GM12878 (cell line): ENCODE data around the gene ZNF735. TPM values are rescaled to one million over a fixed set of nuclear protein-coding genes. Genes with fewer than 3 reads are reported as not detected.

Source experiments
- ATAC-seq: fragments of 200-7000 bp; cut with Tn5 transposase; 3 replicates; pipeline ENCODE4 v1.9.1; 2020; ENCODE audit warnings: mild to moderate bottlenecking, moderate library complexity
- BruUV-seq: library from RNA; stranded (reverse); fragments of 400-500 nt; replicated peaks from 2 replicates; lab custom pipeline; 2021; lab: Mats Ljungman, UMichigan
- CTCF ChIA-PET: fragments of 300-600 bp; sonication (Branson Sonifier 250); formaldehyde crosslinking; extraction: SDS; loops from one replicate; lab custom pipeline; 2021; ENCODE audit warnings: inconsistent platforms; lab: Yijun Ruan, JAX
- POLR2A ChIA-PET: fragments of 350-600 bp; formaldehyde crosslinking; extraction: SDS; loops from one replicate; lab custom pipeline; 2021; ENCODE audit warnings: inconsistent platforms; lab: Charles Lee
- RAD21 ChIA-PET: fragments of 300-600 bp; sonication (Branson Sonifier 250); formaldehyde crosslinking; loops from one replicate; lab custom pipeline; 2023; ENCODE audit warnings: antibody characterized with exemption; ENCODE audit not compliant: unreplicated experiment; lab: Charles Lee
- SMC1A ChIA-PET: fragments of 300-600 bp; sonication (Branson Sonifier 250); formaldehyde crosslinking; loops from one replicate; lab custom pipeline; 2023; ENCODE audit not compliant: unreplicated experiment, uncharacterized antibody; lab: Charles Lee
- DNase-seq: peaks from one replicate; pipeline ENCODE4 v3.0.0-alpha.2; 2011; ENCODE audit warnings: low read depth, low spot score
- FAIRE-seq: peaks from 3 replicates; lab custom pipeline; 2011; peaks lifted over from hg19 to GRCh38; lab: Jason Lieb, UNC
- H2AFZ ChIP-seq: 2 replicates; pipeline ENCODE4 v1.6.0; 2011; ENCODE audit warnings: low read depth, low read length, control low read depth; ENCODE audit not compliant: control insufficient read depth
- H3K27ac ChIP-seq: 2 replicates; pipeline ENCODE4 v1.5.1; 2011; ENCODE audit warnings: control low read depth; ENCODE audit not compliant: control insufficient read depth, insufficient read depth
- H3K27me3 ChIP-seq, 2 experiments: replicated peaks in 1 of 2; 2 replicates each; pipeline versions ENCODE4 v1.6.0 to v1.6.1; 2011; ENCODE audit warnings: low read length in 1 of 2; ENCODE audit not compliant: control insufficient read depth in 2 of 2, insufficient read depth in 2 of 2
- H3K36me3 ChIP-seq, 2 experiments: 2 replicates each; pipeline ENCODE4 v1.5.1; 2011; ENCODE audit warnings: low read length in 1 of 2; ENCODE audit not compliant: control insufficient read depth in 2 of 2, insufficient read depth in 2 of 2
- H3K4me1 ChIP-seq: 2 replicates; pipeline ENCODE4 v1.6.1; 2011; ENCODE audit warnings: mild to moderate bottlenecking, low read length, moderate library complexity, mixed read lengths; ENCODE audit not compliant: control insufficient read depth, insufficient read depth
- H3K4me2 ChIP-seq: 2 replicates; pipeline ENCODE4 v1.6.0; 2011; ENCODE audit warnings: control low read depth; ENCODE audit not compliant: control insufficient read depth, insufficient read depth
- H3K4me3 ChIP-seq: fragments of 200-600 bp; sonication (generic); 2 replicates; pipeline ENCODE4 v1.5.1; 2016
- H3K79me2 ChIP-seq: 2 replicates; pipeline ENCODE4 v1.6.0; 2011; ENCODE audit warnings: low read length; ENCODE audit not compliant: control insufficient read depth, insufficient read depth
- H3K9ac ChIP-seq: 2 replicates; pipeline ENCODE4 v1.8.0; 2011; ENCODE audit warnings: low read length, control low read depth, mixed read lengths; ENCODE audit not compliant: control insufficient read depth, insufficient read depth
- H3K9me3 ChIP-seq: replicated peaks from 3 replicates; pipeline ENCODE4 v1.5.1; 2011; ENCODE audit warnings: mild to moderate bottlenecking, low read length; ENCODE audit not compliant: control insufficient read depth, insufficient read depth
- H4K20me1 ChIP-seq: 2 replicates; pipeline ENCODE4 v1.6.0; 2011; ENCODE audit not compliant: control insufficient read depth, insufficient read depth
- CHD2 ChIP-seq: IDR thresholded peaks from 2 replicates; pipeline ENCODE4 v1.6.1; 2011; ENCODE audit warnings: low read depth, low read length, improper control_type of control experiment, borderline replicate concordance
- CREM ChIP-seq: IDR thresholded peaks from 2 replicates; pipeline ENCODE4 v1.6.1; 2014; ENCODE audit warnings: antibody characterized with exemption, low read depth
- ETV6 ChIP-seq, 2 experiments: fragments of 450-650 bp in 1 of 2; IDR thresholded peaks in 1 of 2; conservative IDR thresholded peaks in 1 of 2; 2 replicates each; pipeline ENCODE4 v1.6.1; 2014; ENCODE audit warnings: antibody characterized with exemption in 1 of 2, borderline replicate concordance in 1 of 2, low read depth in 1 of 2, mild to moderate bottlenecking in 1 of 2, moderate library complexity in 1 of 2
- FOS ChIP-seq: IDR thresholded peaks from 3 replicates; pipeline ENCODE4 v1.6.1; 2011; ENCODE audit warnings: borderline replicate concordance; ENCODE audit not compliant: insufficient read length; ENCODE audit errors: extremely low read depth
- HDAC2 ChIP-seq: fragments of 200-600 bp; sonication (generic); IDR thresholded peaks from 2 replicates; pipeline ENCODE4 v1.6.1; 2017
- RUNX3 ChIP-seq: IDR thresholded peaks from 2 replicates; pipeline ENCODE4 v1.6.1; 2012; ENCODE audit warnings: low read length, inconsistent platforms
- SMARCA5 ChIP-seq: fragments of 450-650 bp; IDR thresholded peaks from 2 replicates; pipeline ENCODE4 v1.6.1; 2017; ENCODE audit warnings: mild to moderate bottlenecking
- SUZ12 ChIP-seq: fragments of 200-600 bp; sonication (generic); IDR thresholded peaks from one replicate; pipeline ENCODE4 v1.6.1; 2018; ENCODE audit warnings: antibody characterized with exemption, mild to moderate bottlenecking; ENCODE audit not compliant: unreplicated experiment
- ZNF24 ChIP-seq: fragments of 450-650 bp; IDR thresholded peaks from 2 replicates; pipeline ENCODE4 v1.6.1; 2017; ENCODE audit warnings: antibody characterized with exemption, mild to moderate bottlenecking
- ZNF622 ChIP-seq: fragments of 450-650 bp; IDR thresholded peaks from 2 replicates; pipeline ENCODE4 v1.6.1; 2017; ENCODE audit warnings: mild to moderate bottlenecking, inconsistent platforms
- WGBS: methylation state at CpG from one replicate; pipeline ENCODE4 v1.1.6; 2016; ENCODE audit warnings: low lambda C conversion rate; ENCODE audit not compliant: insufficient replicate concordance, insufficient coverage; ENCODE audit errors: missing lambda C conversion rate; 5-methylcytosine and 5-hydroxymethylcytosine counted together
- in situ Hi-C: fragments of 300-500 bp; cut with MboI; formaldehyde crosslinking; loops from 9 replicates; pipeline ENCODE4 v1.14.3; 2018; ENCODE audit warnings: mixed read lengths
- intact Hi-C: fragments of 100-400 bp; cut with micrococcal nuclease; formaldehyde crosslinking; loops from one replicate; pipeline ENCODE4 v1.14.2; 2022; ENCODE audit not compliant: unreplicated experiment
- polyA plus RNA-seq, 11 experiments: library from polyadenylated mRNA; depleted of rRNA in 4 of 11; unstranded in 6 of 11; stranded (reverse) in 5 of 11; fragments of >200 nt; fragmentation: Nextera tagmentation in 4 of 11; fragmentation: Illumina TruSeq in 1 of 11; extraction: Ambion mirVana in 4 of 11; extraction: Trizol in 1 of 11; gene quantifications; 1 replicate in 1 of 11; 2 replicates in 10 of 11; pipeline versions ENCODE4 v1.2.1 to v1.2.3, GENCODE V29; 2011 to 2016; ENCODE audit warnings: inconsistent platforms in 2 of 11, missing spikeins in 2 of 11, low read depth in 1 of 11
- total RNA-seq, 4 experiments: library from RNA; depleted of rRNA in 3 of 4; stranded (reverse); fragments of >200 nt in 3 of 4; fragmentation: Illumina TruSeq in 1 of 4; extraction: Trizol in 1 of 4; gene quantifications; 2 replicates each; pipeline versions ENCODE4 v1.2.1 to v1.2.3, GENCODE V29; 2013 to 2021
- TF ChIP-seq, protein P1 (sequence below): fragments of 450-650 bp; IDR thresholded peaks from 2 replicates; pipeline ENCODE4 v1.6.1; 2017; ENCODE audit warnings: mild to moderate bottlenecking, moderate library complexity
- TF ChIP-seq, protein P2 (sequence below): IDR thresholded peaks from 2 replicates; pipeline ENCODE4 v1.6.1; 2012; ENCODE audit warnings: mild to moderate bottlenecking, low read depth, low read length

The ZNF735 gene
- total and polyA plus RNA-seq, 10 of the 15 experiments (the other 5 are each of a cell fraction or from before 2014, with no cell fraction given) = not detected

DNA sequence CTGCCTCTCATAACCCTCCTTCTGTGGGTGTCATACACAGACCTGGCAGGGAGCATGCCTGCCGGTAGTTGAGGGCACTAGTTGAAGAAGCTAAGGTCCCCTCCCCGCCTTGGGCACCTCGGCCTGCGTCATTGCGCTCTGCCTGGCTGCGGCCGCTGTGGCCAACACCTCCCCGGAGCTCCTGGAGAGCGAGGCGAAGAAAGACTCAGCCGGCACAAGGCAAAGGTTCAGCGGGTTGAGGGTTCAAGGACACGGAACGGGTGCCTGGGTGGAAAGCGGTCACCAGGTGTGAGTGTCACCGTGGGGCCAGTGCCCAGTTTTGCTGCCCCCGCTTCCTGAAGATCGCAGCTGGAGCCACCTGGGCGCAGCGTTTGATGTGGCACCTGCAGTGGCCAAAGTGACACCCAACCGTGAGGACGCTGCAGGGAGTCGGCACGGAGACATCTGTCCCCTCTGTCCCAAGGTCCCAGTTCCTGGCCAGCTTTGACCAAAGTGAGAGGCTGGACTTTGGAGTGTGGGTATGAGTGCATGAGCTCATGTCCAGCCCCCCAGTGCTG is 14.8 kb upstream of the ZNF735 start:
- ChIA-PET RAD21 (no interaction called here), POLR2A (no interaction called here), SMC1A (no interaction called here), CTCF (interaction anchor here (0.5 kb wide), 1 partner anchor 13 kb away, joined by 3 read pairs; no protein-coding TSS in a partner anchor)
- ATAC-seq = no peak
- Histone ChIP-seq H3K79me2 (no peaks in the 10 kb centered on the region), H3K9me3 (no peaks in the 10 kb centered on the region; the same call in 2 of the 3 replicates), H3K4me1 (no peaks in the 10 kb centered on the region), H3K4me3 (no peak overlapping the region), H3K9ac (no peak overlapping the region), H3K4me2 (no peak overlapping the region), H4K20me1 (no peaks in the 10 kb centered on the region), H2AFZ (no peak overlapping the region), H3K27me3 (no peaks in the 10 kb centered on the region), H3K27ac (no peak overlapping the region), H3K36me3 (no peaks in the 10 kb centered on the region)
- no peak for TF ChIP-seq SUZ12
- no peak for TF ChIP-seq ZNF622
- no peak for TF ChIP-seq RUNX3
- TF ChIP-seq, protein P1, sequence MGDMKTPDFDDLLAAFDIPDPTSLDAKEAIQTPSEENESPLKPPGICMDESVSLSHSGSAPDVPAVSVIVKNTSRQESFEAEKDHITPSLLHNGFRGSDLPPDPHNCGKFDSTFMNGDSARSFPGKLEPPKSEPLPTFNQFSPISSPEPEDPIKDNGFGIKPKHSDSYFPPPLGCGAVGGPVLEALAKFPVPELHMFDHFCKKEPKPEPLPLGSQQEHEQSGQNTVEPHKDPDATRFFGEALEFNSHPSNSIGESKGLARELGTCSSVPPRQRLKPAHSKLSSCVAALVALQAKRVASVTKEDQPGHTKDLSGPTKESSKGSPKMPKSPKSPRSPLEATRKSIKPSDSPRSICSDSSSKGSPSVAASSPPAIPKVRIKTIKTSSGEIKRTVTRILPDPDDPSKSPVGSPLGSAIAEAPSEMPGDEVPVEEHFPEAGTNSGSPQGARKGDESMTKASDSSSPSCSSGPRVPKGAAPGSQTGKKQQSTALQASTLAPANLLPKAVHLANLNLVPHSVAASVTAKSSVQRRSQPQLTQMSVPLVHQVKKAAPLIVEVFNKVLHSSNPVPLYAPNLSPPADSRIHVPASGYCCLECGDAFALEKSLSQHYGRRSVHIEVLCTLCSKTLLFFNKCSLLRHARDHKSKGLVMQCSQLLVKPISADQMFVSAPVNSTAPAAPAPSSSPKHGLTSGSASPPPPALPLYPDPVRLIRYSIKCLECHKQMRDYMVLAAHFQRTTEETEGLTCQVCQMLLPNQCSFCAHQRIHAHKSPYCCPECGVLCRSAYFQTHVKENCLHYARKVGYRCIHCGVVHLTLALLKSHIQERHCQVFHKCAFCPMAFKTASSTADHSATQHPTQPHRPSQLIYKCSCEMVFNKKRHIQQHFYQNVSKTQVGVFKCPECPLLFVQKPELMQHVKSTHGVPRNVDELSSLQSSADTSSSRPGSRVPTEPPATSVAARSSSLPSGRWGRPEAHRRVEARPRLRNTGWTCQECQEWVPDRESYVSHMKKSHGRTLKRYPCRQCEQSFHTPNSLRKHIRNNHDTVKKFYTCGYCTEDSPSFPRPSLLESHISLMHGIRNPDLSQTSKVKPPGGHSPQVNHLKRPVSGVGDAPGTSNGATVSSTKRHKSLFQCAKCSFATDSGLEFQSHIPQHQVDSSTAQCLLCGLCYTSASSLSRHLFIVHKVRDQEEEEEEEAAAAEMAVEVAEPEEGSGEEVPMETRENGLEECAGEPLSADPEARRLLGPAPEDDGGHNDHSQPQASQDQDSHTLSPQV = no peak
- no peak for TF ChIP-seq FOS
- no peak for TF ChIP-seq SMARCA5
- no peak for TF ChIP-seq CREM
- TF ChIP-seq HDAC2 = no peak
- no peak for TF ChIP-seq ZNF24
- no peak for TF ChIP-seq CHD2
- TF ChIP-seq, protein P2, sequence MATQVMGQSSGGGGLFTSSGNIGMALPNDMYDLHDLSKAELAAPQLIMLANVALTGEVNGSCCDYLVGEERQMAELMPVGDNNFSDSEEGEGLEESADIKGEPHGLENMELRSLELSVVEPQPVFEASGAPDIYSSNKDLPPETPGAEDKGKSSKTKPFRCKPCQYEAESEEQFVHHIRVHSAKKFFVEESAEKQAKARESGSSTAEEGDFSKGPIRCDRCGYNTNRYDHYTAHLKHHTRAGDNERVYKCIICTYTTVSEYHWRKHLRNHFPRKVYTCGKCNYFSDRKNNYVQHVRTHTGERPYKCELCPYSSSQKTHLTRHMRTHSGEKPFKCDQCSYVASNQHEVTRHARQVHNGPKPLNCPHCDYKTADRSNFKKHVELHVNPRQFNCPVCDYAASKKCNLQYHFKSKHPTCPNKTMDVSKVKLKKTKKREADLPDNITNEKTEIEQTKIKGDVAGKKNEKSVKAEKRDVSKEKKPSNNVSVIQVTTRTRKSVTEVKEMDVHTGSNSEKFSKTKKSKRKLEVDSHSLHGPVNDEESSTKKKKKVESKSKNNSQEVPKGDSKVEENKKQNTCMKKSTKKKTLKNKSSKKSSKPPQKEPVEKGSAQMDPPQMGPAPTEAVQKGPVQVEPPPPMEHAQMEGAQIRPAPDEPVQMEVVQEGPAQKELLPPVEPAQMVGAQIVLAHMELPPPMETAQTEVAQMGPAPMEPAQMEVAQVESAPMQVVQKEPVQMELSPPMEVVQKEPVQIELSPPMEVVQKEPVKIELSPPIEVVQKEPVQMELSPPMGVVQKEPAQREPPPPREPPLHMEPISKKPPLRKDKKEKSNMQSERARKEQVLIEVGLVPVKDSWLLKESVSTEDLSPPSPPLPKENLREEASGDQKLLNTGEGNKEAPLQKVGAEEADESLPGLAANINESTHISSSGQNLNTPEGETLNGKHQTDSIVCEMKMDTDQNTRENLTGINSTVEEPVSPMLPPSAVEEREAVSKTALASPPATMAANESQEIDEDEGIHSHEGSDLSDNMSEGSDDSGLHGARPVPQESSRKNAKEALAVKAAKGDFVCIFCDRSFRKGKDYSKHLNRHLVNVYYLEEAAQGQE = no peak
- TF ChIP-seq ETV6 (conservative IDR thresholded peaks at IDR 0.05 in 1 of 2, IDR thresholded peaks at IDR 0.05 in 1 of 2; ENCODE audit: borderline replicate concordance in 1 of 2, low read depth in 1 of 2) = no peak
- no peak for FAIRE-seq
- in situ Hi-C loops (no loop called here), intact Hi-C loops (no loop called here)
- 59% methylated on average over 24 of the region's 24 CpGs for WGBS
- no TSS peak for BruUV-seq
- no peak for DNase-seq
